Measurements from ENCODE around the gene POMP.

The POMP gene

GRCh38 chr13:28659621-28659970 lies 666 bp downstream of the POMP start:
- TF ChIP-seq, protein P1, sequence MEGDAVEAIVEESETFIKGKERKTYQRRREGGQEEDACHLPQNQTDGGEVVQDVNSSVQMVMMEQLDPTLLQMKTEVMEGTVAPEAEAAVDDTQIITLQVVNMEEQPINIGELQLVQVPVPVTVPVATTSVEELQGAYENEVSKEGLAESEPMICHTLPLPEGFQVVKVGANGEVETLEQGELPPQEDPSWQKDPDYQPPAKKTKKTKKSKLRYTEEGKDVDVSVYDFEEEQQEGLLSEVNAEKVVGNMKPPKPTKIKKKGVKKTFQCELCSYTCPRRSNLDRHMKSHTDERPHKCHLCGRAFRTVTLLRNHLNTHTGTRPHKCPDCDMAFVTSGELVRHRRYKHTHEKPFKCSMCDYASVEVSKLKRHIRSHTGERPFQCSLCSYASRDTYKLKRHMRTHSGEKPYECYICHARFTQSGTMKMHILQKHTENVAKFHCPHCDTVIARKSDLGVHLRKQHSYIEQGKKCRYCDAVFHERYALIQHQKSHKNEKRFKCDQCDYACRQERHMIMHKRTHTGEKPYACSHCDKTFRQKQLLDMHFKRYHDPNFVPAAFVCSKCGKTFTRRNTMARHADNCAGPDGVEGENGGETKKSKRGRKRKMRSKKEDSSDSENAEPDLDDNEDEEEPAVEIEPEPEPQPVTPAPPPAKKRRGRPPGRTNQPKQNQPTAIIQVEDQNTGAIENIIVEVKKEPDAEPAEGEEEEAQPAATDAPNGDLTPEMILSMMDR (IDR thresholded peaks at IDR 0.05; ENCODE audit: control insufficient read depth, insufficient read depth, low read depth, low read length, missing control alignments), result no peak
- H3K4me3 ChIP-seq (ENCODE audit: control insufficient read depth, low read depth, low read length), result peak overlapping the region; percentile 94
- DNase-seq (ENCODE audit: low read depth), result no peak

- DNase-seq (ENCODE audit: low read depth), result no peak
- no peak overlapping the region for H3K4me3 ChIP-seq (ENCODE audit: control insufficient read depth, low read depth, low read length)
- TF ChIP-seq, protein P1 (IDR thresholded peaks at IDR 0.05; ENCODE audit: control insufficient read depth, insufficient read depth, low read depth, low read length, missing control alignments), result no peak
These were observed 8.1 kb downstream of the POMP start for GRCh38 chr13:28666897-28667488.

DNA sequence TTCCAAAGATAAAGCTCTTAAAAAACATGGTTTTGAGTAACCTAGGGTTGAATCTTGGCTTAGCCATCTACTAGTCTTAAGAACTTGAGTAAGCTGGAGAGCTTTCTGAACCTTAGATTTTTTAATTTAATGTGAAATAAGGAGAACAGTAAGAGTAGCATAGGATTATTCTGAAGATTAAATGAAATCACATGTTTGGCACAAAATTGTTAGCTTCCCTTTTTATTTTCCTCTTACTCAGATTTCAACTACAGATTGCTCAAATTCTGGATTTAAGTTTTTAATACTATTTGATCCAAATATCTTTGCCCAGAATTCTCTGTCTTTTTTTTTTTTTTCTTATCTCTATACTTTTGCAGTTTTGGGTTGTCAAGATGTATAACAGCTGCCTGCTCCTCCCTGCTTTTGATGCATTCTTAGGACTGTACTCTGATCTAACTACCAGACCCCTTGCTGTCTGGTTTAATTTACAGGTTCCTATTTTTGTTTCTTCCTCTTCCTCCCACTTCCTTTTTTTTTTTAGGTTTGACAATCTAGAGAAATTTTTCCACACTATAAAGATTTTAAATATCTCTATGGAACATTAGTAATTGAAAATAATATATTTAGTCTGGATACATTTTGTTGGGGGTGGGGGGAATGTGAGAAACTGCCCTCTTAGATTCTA lies 12.3 kb downstream of the POMP start:
- H3K4me3 ChIP-seq (ENCODE audit: control insufficient read depth, low read depth, low read length), result no peak overlapping the region
- DNase-seq (ENCODE audit: low read depth), result no peak
- TF ChIP-seq, protein P1 (IDR thresholded peaks at IDR 0.05; ENCODE audit: control insufficient read depth, insufficient read depth, low read depth, low read length, missing control alignments), result no peak

DNA sequence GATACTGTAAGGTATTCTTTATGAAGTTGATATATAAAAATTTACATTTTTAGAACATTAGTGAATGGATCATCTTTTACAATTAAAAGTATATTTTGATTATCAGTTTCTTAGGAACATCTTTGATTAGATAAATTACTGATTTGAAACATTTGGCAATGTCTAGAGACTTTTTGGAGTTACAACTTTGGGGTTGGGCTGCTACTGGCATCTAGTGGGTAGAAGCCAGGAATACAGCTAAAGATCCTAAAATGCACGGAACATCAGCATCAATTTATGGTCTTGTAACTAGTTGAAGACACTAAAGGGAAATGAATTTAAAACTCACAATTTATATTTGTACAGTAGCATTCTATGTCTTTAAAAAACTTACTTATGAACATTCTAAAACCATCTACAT lies 19.9 kb downstream of the POMP start:
- TF ChIP-seq, protein P1 (IDR thresholded peaks at IDR 0.05; ENCODE audit: control insufficient read depth, insufficient read depth, low read depth, low read length, missing control alignments), result peak; percentile 21
- DNase-seq (ENCODE audit: low read depth), result no peak
- no peak overlapping the region for H3K4me3 ChIP-seq (ENCODE audit: control insufficient read depth, low read depth, low read length)

DNA sequence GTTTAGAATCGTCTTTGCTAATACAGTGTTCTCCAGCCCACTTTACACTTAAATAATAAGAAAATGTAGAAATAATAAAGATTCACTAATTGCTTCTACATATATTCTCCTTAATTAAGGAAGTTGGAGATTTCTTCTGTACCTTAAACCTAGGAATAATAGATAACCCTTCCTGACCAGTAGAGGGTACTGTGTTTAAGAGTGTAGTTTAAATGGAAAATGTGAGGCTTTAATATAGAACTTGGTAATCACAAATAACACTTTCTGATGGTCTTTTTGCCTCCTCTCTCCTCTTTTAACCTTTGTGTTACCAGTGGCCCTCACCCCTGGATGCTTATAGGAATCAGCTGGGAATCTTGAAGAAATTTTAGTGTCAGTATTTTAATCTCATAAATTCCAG lies 20.7 kb downstream of the POMP start:
- no peak for DNase-seq (ENCODE audit: low read depth)
- no peak overlapping the region for H3K4me3 ChIP-seq (ENCODE audit: control insufficient read depth, low read depth, low read length)
- TF ChIP-seq, protein P1 (IDR thresholded peaks at IDR 0.05; ENCODE audit: control insufficient read depth, insufficient read depth, low read depth, low read length, missing control alignments), result peak; percentile 22

DNA sequence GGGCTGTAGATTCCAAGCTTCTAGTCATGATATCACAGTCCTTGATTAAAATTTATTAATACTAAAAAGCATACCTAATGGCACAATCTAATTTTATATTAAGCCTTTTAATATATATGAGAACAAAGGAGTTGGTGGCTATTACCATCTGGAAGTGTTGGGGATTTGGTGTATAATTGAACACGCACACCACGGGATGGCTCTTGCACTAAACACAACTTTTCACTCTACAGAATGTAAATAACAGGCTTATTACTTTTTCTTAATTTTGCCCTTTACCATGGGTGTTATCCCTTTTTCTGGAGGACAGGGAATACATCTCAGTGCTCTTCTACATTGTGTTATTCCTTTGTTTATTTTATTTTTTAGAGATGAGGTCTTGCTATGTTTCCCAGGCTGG lies 21.6 kb downstream of the POMP start:
- DNase-seq (ENCODE audit: low read depth), result no peak
- no peak overlapping the region for H3K4me3 ChIP-seq (ENCODE audit: control insufficient read depth, low read depth, low read length)
- TF ChIP-seq, protein P1 (IDR thresholded peaks at IDR 0.05; ENCODE audit: control insufficient read depth, insufficient read depth, low read depth, low read length, missing control alignments), result no peak

Measured in AG09309 (cell line).